ENCODE data around the gene ALX4.

- TF ChIP-seq CTCF (IDR thresholded peaks at IDR 0.05), result no peak
- TF ChIP-seq POLR2A (IDR thresholded peaks at IDR 0.05), result no peak
Observed at GRCh38 chr11:44300844-44301563, 8.9 kb downstream of the ALX4 start.
